ENCODE results near the gene ETV7.
"Not testable (repeated sequence)": the region's sequence is repeated elsewhere in the genome, so short reads cannot be mapped to it uniquely, and the experiment has no call there.

ETV7 gene

GRCh38 chr6:36340618-36341454, 46.6 kb downstream of the ETV7 start:
- DNase-seq (ENCODE audit: low read depth, low spot score) = peak; percentile 39

- no peak for DNase-seq (ENCODE audit: low read depth, low spot score)
These were observed 47.2 kb downstream of the ETV7 start for GRCh38 chr6:36340306-36340617.

GRCh38 chr6:36339146-36339545, 48.3 kb downstream of the ETV7 start:
- no peak for DNase-seq (ENCODE audit: low read depth, low spot score)

- DNase-seq (ENCODE audit: low read depth, low spot score) = not testable (repeated sequence)
These were observed 49.2 kb downstream of the ETV7 start for GRCh38 chr6:36338223-36338622.

- DNase-seq (ENCODE audit: low read depth, low spot score) = no peak
These were observed 49.7 kb downstream of the ETV7 start for GRCh38 chr6:36337814-36338213.

- DNase-seq (ENCODE audit: low read depth, low spot score) = no peak
These were observed 50.7 kb downstream of the ETV7 start, which contains the start of gene BNIP5 for GRCh38 chr6:36336779-36337241. BNIP5 (minus strand) TSS chr6:36336888; CDS start chr6:36330690, 6,198 bp downstream.

- DNase-seq (ENCODE audit: low read depth, low spot score) = no peak
These were observed 51.2 kb downstream of the ETV7 start for GRCh38 chr6:36336208-36336710.

- no peak for DNase-seq (ENCODE audit: low read depth, low spot score)
These were observed 51.8 kb downstream of the ETV7 start for GRCh38 chr6:36335465-36336207.

- no peak for DNase-seq (ENCODE audit: low read depth, low spot score)
These were observed 52.5 kb downstream of the ETV7 start for GRCh38 chr6:36334832-36335459.

- no peak for DNase-seq (ENCODE audit: low read depth, low spot score)
These were observed 53.3 kb downstream of the ETV7 start for GRCh38 chr6:36333931-36334725.

GRCh38 chr6:36333171-36333895, 54.1 kb downstream of the ETV7 start:
- no peak for DNase-seq (ENCODE audit: low read depth, low spot score)

GRCh38 chr6:36331381-36331780, 56.1 kb downstream of the ETV7 start:
- DNase-seq (ENCODE audit: low read depth, low spot score) = no peak

GRCh38 chr6:36330366-36330765, 57.1 kb downstream of the ETV7 start:
- no peak for DNase-seq (ENCODE audit: low read depth, low spot score)

- DNase-seq (ENCODE audit: low read depth, low spot score) = no peak
These were observed 57.6 kb downstream of the ETV7 start for GRCh38 chr6:36329798-36330291.

- no peak for DNase-seq (ENCODE audit: low read depth, low spot score)
These were observed 58.9 kb downstream of the ETV7 start for GRCh38 chr6:36328600-36328999.

- DNase-seq (ENCODE audit: low read depth, low spot score) = no peak
These were observed 59.6 kb downstream of the ETV7 start for GRCh38 chr6:36327919-36328236.

GRCh38 chr6:36327226-36327918, 60.1 kb downstream of the ETV7 start:
- DNase-seq (ENCODE audit: low read depth, low spot score) = no peak

GRCh38 chr6:36326356-36326995, 61.0 kb downstream of the ETV7 start:
- DNase-seq (ENCODE audit: low read depth, low spot score) = no peak

- no peak for DNase-seq (ENCODE audit: low read depth, low spot score)
These were observed 62.8 kb downstream of the ETV7 start for GRCh38 chr6:36324715-36325114.

GRCh38 chr6:36324191-36324590, 63.3 kb downstream of the ETV7 start:
- no peak for DNase-seq (ENCODE audit: low read depth, low spot score)
